CD4-positive, alpha-beta T cell (primary cell): ENCODE data around the gene CASS4. TPM values are rescaled to one million over a fixed set of nuclear protein-coding genes. Genes with fewer than 3 reads are reported as not detected.

Source experiments
- ATAC-seq: fragments of 200-7000 bp; cut with Tn5 transposase; one replicate; pipeline ENCODE4 v1.10.0; 2022; ENCODE audit warnings: mild to moderate bottlenecking; ENCODE audit not compliant: poor library complexity
- CTCF ChIA-PET: fragments of 350-600 bp; sonication (Branson Sonifier 250); formaldehyde crosslinking; loops from one replicate; lab custom pipeline; 2021; ENCODE audit warnings: antibody characterized with exemption, inconsistent platforms; lab: Charles Lee
- POLR2A ChIA-PET: fragments of 350-600 bp; sonication (Branson Sonifier 250); formaldehyde crosslinking; loops from one replicate; lab custom pipeline; 2021; ENCODE audit warnings: antibody characterized with exemption, inconsistent platforms; lab: Charles Lee
- DNase-seq, 14 experiments: peaks; one replicate each; pipeline ENCODE4 v3.0.0-alpha.2; 2013 to 2020; ENCODE audit warnings: mixed read lengths in 2 of 14
- H3K27ac ChIP-seq, 2 donors: one replicate each; pipeline versions ENCODE4 v1.5.1 to v1.7.0; 2013; ENCODE audit warnings: low read length in 2 of 2, low read depth in 1 of 2, mild to moderate bottlenecking in 1 of 2
- H3K27me3 ChIP-seq, 2 experiments: 1 replicate in 1 of 2; 2 replicates in 1 of 2; pipeline versions ENCODE4 v1.6.1 to v1.7.0; 2013; ENCODE audit warnings: low read length in 2 of 2, control low read depth in 1 of 2, mild to moderate bottlenecking in 1 of 2, moderate library complexity in 1 of 2; ENCODE audit not compliant: insufficient read depth in 2 of 2, control insufficient read depth in 1 of 2
- H3K36me3 ChIP-seq: one replicate; pipeline ENCODE4 v1.6.1; 2013; ENCODE audit warnings: low read length, control low read depth; ENCODE audit not compliant: insufficient read depth
- H3K4me1 ChIP-seq: one replicate; pipeline ENCODE4 v1.6.1; 2013; ENCODE audit warnings: low read length, control low read depth; ENCODE audit not compliant: insufficient read depth
- H3K4me3 ChIP-seq: one replicate; pipeline ENCODE4 v1.5.1; 2013; ENCODE audit warnings: mild to moderate bottlenecking, low read length, moderate library complexity
- H3K9me3 ChIP-seq, 2 experiments: 1 replicate in 1 of 2; 2 replicates in 1 of 2; pipeline versions ENCODE4 v1.6.1 to v1.7.0; 2013; ENCODE audit warnings: low read length in 2 of 2, mild to moderate bottlenecking in 2 of 2, control low read depth in 1 of 2, moderate library complexity in 1 of 2; ENCODE audit not compliant: control insufficient read depth in 1 of 2, insufficient read depth in 1 of 2
- H3K27ac Mint-ChIP-seq: one replicate; pipeline ENCODE4 v1.8.0; 2020; ENCODE audit warnings: mixed read lengths
- H3K27me3 Mint-ChIP-seq: one replicate; pipeline ENCODE4 v1.8.0; 2021; ENCODE audit warnings: mixed read lengths
- H3K36me3 Mint-ChIP-seq: one replicate; pipeline ENCODE4 v1.8.0; 2021; ENCODE audit warnings: low read depth, mixed read lengths
- H3K4me1 Mint-ChIP-seq: one replicate; pipeline ENCODE4 v1.8.0; 2021; ENCODE audit warnings: low read depth, mixed read lengths
- H3K4me3 Mint-ChIP-seq: one replicate; pipeline ENCODE4 v1.8.0; 2020; ENCODE audit warnings: mild to moderate bottlenecking, mixed read lengths
- H3K9me3 Mint-ChIP-seq: one replicate; pipeline ENCODE4 v1.8.0; 2020; ENCODE audit warnings: mixed read lengths
- intact Hi-C, 2 experiments: fragments of 100-400 bp; cut with DNase I in 1 of 2; cut with micrococcal nuclease in 1 of 2; formaldehyde crosslinking; loops; one replicate each; pipeline versions ENCODE4 v1.15.1 to v1.9.0; 2023 to 2025; cut with DNase I, micrococcal nuclease
- total RNA-seq, 174 experiments: library from RNA in 2 of 174; stranded (reverse) in 2 of 174; gene quantifications; one replicate each; pipeline ENCODE4 v1.2.3 and lab custom pipeline; 2021 to 2026
- TF ChIP-seq, protein P1 (sequence below): fragments of 200-600 bp; IDR thresholded peaks from one replicate; pipeline ENCODE4 v1.8.0; 2022; ENCODE audit warnings: antibody characterized with exemption, mild to moderate bottlenecking

Gene CASS4
- total RNA-seq, 2 experiments from 2014 or later = 37.0 to 39.8 TPM

DNA sequence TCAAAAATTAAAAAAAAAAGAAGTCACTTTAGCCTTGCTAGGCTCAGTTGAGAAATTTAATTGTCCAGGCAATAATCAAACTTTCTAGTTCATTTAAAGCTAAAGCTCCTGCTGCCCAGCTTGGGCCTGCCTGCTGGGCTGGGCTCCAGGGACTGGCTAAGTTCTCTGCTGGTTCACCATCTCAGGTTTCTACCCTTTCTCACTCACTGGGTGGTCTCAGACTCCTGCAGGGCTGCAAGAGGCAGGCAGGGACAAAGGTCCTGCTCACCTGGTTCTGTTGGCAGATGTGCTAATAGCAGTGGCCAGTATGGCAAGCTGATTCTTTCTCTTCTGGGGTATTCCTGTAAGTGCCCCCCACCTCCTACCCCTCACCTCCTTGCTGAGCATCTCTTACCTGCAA lies 35.2 kb downstream of the CASS4 start:
- POLR2A ChIA-PET = no interaction called here
- H3K4me1 Mint-ChIP-seq = peaks cover 7% of the 10 kb centered on the region
- H3K9me3 ChIP-seq = no peaks in the 10 kb centered on the region
- H3K27ac Mint-ChIP-seq = no peak overlapping the region
- no peak overlapping the region for H3K4me3 ChIP-seq
- TF ChIP-seq, protein P1, sequence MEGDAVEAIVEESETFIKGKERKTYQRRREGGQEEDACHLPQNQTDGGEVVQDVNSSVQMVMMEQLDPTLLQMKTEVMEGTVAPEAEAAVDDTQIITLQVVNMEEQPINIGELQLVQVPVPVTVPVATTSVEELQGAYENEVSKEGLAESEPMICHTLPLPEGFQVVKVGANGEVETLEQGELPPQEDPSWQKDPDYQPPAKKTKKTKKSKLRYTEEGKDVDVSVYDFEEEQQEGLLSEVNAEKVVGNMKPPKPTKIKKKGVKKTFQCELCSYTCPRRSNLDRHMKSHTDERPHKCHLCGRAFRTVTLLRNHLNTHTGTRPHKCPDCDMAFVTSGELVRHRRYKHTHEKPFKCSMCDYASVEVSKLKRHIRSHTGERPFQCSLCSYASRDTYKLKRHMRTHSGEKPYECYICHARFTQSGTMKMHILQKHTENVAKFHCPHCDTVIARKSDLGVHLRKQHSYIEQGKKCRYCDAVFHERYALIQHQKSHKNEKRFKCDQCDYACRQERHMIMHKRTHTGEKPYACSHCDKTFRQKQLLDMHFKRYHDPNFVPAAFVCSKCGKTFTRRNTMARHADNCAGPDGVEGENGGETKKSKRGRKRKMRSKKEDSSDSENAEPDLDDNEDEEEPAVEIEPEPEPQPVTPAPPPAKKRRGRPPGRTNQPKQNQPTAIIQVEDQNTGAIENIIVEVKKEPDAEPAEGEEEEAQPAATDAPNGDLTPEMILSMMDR = no peak
- intact Hi-C loops = no loop called here
- H3K4me3 Mint-ChIP-seq = peak overlapping the region; percentile 15
- peaks cover 77% of the 10 kb centered on the region for H3K36me3 Mint-ChIP-seq
- H3K27ac ChIP-seq = no peak overlapping the region
- H3K4me1 ChIP-seq = peaks cover 6% of the 10 kb centered on the region
- H3K9me3 Mint-ChIP-seq = no peaks in the 10 kb centered on the region
- peaks cover 35% of the 10 kb centered on the region for H3K36me3 ChIP-seq
- H3K27me3 ChIP-seq = no peaks in the 10 kb centered on the region
- no peaks in the 10 kb centered on the region for H3K27me3 Mint-ChIP-seq
- DNase-seq = no peak
- CTCF ChIA-PET = no interaction called here
- ATAC-seq = no peak

DNA sequence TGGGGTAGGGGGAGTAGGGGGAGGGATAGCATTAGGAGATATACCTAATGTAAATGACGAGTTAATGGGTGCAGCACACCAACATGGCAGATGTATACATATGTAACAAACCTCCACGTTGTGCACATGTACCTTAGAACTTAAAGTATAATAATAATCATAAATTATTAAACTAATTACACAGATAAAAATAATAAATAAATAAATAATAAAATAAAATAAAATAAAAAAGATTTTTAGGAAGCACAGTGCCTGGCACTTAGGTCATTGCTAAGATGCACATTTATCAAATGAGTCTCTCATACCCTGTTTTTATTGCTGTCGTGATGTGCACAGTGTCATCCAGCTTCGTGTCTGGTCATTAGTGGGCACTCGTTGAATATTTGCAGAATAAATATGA lies 37.4 kb downstream of the CASS4 start:
- peaks cover 66% of the 10 kb centered on the region for H3K36me3 Mint-ChIP-seq
- H3K4me3 Mint-ChIP-seq = no peak overlapping the region
- no peaks in the 10 kb centered on the region for H3K27me3 Mint-ChIP-seq
- ATAC-seq (no peak), DNase-seq (no peak)
- Histone ChIP-seq H3K27ac (no peak overlapping the region), H3K4me3 (no peak overlapping the region), H3K27me3 (no peaks in the 10 kb centered on the region), H3K4me1 (peaks cover 9% of the 10 kb centered on the region), H3K9me3 (no peaks in the 10 kb centered on the region), H3K36me3 (peaks cover 45% of the 10 kb centered on the region)
- ChIA-PET CTCF (no interaction called here), POLR2A (no interaction called here)
- intact Hi-C loops = no loop called here
- no peaks in the 10 kb centered on the region for H3K9me3 Mint-ChIP-seq
- TF ChIP-seq, protein P1 = no peak
- H3K27ac Mint-ChIP-seq = no peak overlapping the region
- peaks cover 2% of the 10 kb centered on the region for H3K4me1 Mint-ChIP-seq

DNA sequence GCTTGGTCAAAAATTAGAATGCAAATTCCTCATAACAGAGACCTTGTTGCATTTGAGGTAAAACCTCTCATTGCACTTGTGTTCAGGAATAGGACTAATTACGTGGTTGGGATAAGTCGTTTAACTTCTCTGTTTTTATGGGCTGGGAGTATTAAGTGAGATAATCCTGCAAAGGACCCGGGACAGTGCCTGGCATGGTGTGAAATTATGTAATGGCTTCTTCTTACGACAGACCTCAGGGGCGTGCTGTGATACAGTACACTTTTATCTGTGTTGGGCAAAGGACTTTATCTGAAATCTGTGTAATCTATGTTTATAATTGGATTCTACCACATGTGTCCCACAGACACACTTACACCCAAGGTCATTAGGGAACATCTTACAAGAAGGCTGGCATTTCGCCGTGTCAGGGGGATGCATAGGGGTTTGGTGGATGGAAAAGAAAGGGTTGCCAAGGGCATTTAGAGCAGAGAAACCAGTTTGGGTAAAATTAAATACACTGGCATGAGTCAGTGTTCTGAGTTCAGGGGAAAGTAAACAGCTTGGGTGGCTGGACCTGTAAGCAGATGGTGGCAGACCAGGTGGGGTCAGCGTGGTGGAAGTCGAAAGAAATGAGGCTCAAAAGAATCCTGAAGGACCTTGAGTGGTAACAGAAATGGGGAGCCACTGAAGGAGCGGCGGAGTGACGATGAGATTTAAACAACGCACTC lies 39.2 kb downstream of the CASS4 start:
- DNase-seq (no peak), ATAC-seq (no peak)
- H3K36me3 ChIP-seq = peaks cover 37% of the 10 kb centered on the region
- POLR2A ChIA-PET = interaction anchor here (0.9 kb wide), 1 partner anchor 32 kb away, joined by 3 read pairs; no protein-coding TSS in a partner anchor
- Mint-ChIP-seq H3K9me3 (no peaks in the 10 kb centered on the region), H3K27me3 (no peaks in the 10 kb centered on the region), H3K36me3 (peaks cover 66% of the 10 kb centered on the region), H3K4me1 (peaks cover 10% of the 10 kb centered on the region), H3K4me3 (no peak overlapping the region), H3K27ac (no peak overlapping the region)
- TF ChIP-seq, protein P1 = no peak
- no peak overlapping the region for H3K27ac ChIP-seq
- CTCF ChIA-PET = no interaction called here
- no peaks in the 10 kb centered on the region for H3K9me3 ChIP-seq
- H3K27me3 ChIP-seq = no peaks in the 10 kb centered on the region
- no peak overlapping the region for H3K4me3 ChIP-seq
- intact Hi-C loops = no loop called here
- H3K4me1 ChIP-seq = peaks cover 12% of the 10 kb centered on the region
